HG03095 (cell line): ENCODE measurements around the gene ZC3H10.
A peak's percentile ranks its signal among the peaks of the same experiment; 100 is the strongest.
"Not testable (repeated sequence)": the region's sequence is repeated elsewhere in the genome, so short reads cannot be mapped to it uniquely, and the experiment has no call there.

Source experiments
- ATAC-seq: cut with Tn5 transposase; IDR thresholded peaks from one replicate; pipeline ENCODE4 v1.9.1; 2021; ENCODE audit warnings: moderate library complexity; ENCODE audit not compliant: unreplicated experiment

Gene ZC3H10

DNA sequence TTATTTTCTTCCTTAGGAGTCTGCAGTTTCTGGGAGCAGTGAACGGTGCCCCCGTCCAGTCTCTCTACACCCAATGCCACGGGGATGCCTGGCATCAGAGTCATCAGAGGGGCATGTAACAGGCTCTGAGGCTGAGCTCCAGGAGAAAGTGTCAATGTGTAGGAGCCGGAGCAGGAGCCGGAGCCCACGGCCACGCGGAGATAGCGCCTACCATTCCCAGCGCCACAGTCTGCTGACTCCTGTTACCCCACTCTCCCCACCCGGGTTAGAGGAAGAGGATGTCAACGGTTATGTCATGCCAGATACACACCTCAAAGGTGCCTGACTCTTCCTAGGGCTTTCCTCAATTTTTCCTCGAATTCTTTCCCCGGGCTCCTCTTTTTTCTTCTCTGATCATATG lies 17.0 kb upstream of the ZC3H10 start:
- no peak for ATAC-seq

DNA sequence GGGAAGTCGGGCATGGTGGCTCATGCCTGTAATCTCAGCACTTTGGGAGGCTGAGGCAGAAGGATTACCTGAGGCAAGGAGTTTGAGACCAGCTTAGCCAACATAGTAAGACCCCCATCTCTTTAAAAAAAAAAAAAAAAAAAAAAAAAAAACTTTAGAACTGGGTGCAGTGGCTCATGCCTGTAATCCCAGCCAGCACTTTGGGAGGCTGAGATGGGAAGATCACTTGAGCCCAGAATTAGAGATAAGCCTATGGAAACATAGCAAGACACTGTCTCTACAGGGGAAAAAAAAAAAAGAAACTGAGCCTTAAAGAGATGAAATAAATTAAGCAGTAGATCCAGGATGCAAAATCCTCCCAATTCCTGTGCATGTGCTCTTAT lies 15.4 kb upstream of the ZC3H10 start:
- no peak for ATAC-seq

DNA sequence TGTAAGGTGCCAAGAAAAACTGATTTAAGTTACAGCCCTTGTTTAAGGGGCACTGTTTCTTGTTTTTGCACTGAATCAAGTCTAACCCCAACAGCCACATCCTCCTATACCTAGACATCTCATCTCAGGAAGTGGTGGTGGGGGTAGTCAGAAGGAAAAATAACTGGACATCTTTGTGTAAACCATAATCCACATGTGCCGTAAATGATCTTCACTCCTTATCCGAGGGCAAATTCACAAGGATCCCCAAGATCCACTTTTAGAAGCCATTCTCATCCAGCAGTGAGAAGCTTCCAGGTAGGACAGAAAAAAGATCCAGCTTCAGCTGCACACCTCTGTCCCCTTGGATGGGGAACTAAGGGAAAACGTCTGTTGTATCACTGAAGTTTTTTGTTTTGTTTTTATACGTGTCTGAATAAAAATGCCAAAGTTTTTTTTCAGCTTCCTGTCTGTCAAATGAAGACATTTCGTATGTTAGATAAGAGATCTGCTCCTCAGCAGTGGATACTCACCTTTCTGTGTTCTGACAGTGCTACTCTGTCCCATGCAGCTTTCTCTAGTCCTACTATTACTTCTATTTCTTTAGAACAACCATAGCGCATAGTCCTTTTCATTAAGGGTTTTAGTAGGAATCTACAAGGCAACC lies 14.9 kb upstream of the ZC3H10 start:
- no peak for ATAC-seq

DNA sequence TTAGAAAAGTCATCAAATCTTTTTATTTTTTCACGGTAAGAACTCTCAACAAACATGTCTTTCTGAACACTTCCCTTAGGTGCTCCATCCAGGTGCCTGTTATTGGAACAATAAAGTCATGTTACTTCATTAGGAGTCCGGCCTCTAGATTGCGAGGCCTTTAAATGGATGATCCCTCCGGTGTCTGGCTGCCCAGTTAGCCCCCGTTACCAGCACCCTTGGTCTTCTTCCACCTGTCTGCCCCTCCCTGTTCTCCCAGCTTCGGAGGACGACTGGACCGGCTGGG lies 14.3 kb upstream of the ZC3H10 start:
- no peak for ATAC-seq

DNA sequence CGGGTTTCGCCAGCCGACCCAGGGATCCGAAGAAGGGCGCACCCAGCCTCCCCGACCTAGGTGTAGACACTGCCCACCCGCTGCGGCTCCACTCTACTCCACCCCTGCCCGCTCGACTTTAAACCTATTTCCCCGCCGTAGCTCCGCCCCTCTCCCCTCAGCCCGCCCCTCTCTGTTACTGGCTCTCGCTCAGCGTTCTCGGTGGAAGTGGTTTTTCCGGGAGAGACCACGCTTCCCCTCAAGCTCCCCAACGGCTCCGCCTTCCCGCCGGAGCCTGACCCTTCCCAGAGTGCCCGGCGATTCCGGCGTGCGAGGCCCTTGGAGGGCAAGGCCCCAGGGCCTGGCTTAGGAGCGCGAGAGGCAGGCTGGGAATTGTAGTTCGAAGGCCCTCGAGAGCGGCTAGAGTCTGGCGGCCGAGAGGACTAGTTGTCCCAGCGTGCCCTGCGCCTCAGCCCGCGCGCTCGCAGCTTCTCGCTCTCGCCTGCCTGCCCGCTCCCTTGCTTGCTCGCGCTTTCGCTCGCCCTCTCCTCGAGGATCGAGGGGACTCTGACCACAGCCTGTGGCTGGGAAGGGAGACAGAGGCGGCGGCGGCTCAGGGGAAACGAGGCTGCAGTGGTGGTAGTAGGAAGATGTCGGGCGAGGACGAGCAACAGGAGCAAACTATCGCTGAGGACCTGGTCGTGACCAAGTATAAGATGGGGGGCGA lies 13.8 kb upstream of the ZC3H10 start, which contains the start of gene PA2G4:
Gene PA2G4 (plus strand): TSS at position 451 of the 706 bp plus-strand sequence. CDS start 179 bp downstream, at position 630.
- peak; percentile 91 for ATAC-seq

DNA sequence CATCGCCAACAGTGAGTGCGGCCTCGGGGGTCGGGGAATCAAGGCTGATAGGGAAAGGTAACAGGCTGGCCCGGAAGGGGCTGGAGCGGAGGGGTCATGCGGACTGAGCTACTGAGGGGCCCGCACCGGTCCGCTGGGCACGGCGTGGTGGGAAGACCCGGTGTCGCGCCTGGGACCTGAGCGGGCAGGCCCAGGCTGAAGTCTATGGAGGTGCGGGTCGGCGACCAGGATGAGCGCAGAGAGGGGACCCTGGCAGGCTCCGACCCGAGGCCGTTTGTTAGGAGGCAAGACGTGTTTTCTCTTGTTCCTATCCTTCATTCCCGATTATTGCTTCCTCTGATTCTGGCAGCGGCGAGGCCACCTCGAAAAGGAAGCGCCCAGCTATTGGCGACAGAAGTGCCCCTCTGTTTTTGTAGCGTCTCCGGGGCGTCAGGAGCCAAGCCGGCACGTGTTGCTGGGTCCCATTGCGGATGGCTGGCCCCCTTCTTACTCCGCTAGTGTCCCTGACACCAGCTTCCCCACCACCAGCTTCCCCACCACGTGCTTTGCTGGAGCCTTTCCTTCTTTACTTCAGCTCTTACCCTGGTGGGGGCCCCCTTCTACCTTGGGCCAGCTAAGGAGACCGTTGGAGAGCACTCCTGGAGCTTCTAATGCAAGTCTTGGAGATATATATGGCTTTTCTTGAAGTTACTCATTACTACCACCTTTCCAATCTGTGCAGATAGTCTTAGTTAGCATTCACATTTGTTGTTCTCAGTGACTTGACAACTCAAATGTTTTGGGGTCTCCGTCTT lies 13.1 kb upstream of the ZC3H10 start:
- ATAC-seq = peak; percentile 10

DNA sequence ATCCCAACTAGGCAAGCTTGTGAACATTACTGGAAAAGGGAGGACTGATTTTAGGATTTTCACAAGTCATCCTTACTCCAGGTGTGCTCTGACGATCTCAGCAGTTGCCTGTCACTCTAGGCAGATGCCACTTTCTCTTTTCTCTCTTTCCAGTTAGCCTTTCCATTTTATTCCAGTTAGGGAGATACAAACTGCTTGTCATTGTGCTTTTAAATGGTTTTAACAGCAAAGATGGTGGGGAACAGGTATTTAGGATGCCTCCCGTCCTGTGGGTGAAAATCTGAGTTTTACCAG lies 12.5 kb upstream of the ZC3H10 start:
- no peak for ATAC-seq

DNA sequence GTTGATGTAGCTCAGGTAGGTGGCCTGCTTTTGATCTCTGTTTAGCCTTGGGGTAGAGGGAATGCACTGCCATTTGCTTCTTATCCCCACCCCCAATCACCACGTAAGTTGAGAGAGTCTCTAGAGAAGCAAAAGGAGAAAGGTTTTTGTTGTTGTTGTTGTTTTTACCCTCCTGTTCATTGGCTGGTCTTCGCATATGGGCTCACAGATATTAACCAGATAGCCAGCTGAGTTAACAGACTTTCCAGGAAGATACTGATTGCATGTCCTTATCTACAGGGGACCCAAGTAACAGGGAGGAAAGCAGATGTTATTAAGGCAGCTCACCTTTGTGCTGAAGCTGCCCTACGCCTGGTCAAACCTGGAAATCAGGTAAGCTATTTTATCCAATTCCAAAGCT lies 10.8 kb upstream of the ZC3H10 start:
- ATAC-seq = no peak

DNA sequence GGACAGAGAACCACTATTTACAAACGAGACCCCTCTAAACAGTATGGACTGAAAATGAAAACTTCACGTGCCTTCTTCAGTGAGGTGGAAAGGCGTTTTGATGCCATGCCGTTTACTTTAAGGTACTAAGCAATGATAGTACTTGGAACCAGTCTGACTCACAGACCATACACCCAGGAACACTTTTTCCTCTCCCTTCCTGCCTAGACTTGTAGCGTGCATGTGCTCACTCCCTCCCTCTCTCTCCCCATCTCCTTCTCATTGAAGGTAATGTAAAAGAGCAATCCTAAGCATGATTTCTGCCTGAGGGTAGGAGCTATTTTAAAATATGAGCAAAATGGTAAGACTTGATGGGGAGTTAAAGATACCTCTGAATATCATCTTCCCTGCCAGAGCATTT lies 7.5 kb upstream of the ZC3H10 start:
- ATAC-seq = no peak

DNA sequence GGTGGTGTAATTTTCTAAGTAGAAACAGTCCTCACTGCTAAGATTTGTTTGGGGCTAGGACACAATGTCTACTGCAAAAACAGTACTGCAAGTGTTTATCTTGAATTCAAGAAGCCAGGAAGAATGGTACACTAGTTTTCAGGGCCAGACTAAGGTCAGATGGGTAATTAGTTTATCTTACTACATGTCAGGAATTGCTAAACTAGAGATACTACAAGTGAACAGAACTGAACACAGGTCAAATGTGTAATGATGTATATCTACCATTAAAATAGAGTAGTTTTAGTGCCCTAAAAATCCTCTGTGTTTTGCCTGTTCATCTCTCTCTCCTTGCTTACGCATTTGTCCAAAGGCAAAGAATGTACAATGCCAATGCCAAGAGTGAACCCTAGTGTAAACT lies 4.0 kb upstream of the ZC3H10 start:
- ATAC-seq = no peak

DNA sequence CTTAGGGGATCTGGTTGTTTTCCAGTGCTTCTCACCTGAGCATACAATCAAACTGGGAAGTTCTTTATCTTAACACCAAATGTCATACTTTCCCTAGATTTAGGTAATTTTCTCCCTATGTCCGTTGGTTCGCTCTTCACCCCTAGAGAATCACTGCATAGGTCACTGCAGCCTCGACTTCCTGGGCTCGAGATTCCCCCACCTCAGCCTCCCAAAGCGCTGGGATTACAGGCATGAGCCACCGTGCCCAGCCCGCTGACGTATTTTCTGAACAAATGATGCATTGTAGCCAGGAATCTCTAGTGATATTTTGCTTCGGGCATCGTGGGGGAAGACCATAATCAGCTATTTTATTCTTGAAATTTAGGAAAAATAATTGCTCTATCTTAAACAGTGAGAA lies 2.7 kb upstream of the ZC3H10 start:
- no peak for ATAC-seq

DNA sequence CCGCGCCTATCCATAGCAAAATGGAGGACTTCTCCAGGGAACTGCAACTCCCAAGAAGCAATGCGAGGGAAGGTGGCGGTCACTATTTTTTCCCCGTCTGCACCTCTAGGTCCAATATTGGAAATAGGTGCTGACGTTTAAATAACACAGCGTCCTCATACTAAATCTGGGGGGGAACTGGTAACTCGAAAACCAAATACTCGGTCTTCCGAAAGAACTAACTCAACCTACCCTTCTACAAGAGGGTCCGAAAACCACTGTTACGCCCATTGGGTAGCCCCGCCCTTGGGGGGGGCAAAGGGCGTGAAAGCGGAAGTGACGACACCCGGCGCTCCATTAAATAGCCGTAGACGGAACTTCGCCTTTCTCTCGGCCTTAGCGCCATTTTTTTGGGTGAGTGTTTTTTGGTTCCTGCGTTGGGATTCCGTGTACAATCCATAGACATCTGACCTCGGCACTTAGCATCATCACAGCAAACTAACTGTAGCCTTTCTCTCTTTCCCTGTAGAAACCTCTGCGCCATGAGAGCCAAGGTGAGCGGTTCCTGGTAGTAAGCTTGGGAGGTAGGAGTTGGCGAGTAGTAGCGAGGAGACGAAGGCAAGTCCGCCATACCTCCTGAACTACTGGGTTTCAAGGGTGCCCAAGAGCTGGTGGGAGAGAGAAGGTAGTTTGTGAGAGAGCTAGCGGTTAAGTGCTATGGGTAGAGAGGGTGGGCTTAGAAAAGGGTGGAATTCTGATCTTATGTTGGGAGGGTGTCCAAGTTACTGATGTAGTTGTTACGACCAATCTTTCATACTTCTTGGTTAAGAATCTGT lies 1.6 kb upstream of the ZC3H10 start, which contains the start of gene RPL41:
Gene RPL41 (plus strand): TSS at position 367 of the 815 bp plus-strand sequence.
- ATAC-seq = peak; percentile 36

DNA sequence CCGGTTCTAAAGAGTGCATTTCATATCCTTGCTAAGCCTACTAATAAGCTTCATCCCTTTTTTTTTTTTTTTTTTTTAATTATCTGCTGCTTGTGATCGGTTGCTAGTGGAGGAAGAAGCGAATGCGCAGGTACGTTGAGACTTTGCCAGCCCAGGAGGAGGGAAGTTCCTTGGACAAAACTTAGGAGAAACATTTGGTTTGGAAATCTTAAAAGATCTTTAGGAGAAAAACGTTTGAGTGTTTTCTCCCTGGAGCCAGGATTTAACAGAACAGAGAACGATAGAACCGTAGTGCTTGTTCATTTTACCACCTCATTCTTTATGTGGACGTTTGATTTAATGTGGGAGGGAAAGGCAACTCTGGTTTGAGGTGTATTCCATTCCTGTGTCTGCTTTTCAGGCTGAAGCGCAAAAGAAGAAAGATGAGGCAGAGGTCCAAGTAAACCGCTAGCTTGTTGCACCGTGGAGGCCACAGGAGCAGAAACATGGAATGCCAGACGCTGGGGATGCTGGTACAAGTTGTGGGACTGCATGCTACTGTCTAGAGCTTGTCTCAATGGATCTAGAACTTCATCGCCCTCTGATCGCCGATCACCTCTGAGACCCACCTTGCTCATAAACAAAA lies 872 bp upstream of the ZC3H10 start:
- not testable (repeated sequence) for ATAC-seq

DNA sequence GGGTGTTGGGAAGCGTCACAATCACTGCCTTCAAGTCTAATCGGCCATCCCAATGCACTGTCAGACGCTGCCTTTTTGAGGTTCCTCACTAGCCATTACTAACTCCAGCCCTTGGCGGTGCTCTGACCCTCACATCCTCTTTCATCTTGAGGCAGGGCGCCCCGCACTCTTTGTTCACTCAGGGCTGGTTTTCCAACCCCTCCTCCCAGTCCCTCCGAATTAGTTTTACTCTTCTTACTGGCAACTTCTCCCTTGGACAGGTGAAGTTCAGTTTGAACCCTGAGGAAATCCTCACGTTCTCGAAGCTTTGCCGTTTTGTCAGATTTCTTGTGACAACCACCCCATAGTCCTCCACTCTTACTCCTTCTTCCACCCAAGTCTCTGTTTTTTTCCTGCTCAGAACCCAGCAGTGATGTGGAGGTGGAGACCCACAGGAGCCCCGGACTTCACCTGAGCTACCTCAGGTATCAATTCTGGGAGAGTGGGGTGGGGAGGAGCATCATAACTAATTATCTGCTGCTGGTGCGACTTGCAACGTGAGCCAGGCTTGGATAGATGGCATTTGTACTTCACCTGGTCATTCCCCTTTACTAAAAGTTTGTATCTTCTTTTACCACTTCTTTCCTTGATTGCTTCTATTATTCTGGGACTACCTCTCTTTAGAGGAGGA lies 757 bp downstream of the ZC3H10 start:
- ATAC-seq = no peak

DNA sequence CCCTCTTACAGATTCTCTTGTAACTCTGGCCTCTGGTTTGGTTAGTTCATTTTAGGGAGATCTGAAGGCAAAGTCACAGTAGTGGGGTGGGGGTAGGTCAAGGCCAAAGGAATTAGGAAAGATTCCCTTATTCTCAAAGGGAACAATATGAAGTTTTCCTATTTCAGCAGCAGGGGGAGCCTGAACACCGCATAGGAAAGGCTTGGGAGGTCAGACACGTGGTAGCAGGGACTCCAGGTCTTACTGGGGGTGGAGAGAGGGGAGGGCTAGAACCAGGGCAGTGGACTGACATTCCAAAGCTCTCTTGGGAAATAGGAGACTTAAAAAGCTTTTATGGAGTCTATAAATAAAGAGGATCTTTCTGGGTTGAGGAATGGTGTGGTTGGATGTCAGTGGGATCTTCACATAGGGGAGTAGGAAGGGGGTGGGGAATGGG lies 1.3 kb downstream of the ZC3H10 start:
- ATAC-seq = no peak

DNA sequence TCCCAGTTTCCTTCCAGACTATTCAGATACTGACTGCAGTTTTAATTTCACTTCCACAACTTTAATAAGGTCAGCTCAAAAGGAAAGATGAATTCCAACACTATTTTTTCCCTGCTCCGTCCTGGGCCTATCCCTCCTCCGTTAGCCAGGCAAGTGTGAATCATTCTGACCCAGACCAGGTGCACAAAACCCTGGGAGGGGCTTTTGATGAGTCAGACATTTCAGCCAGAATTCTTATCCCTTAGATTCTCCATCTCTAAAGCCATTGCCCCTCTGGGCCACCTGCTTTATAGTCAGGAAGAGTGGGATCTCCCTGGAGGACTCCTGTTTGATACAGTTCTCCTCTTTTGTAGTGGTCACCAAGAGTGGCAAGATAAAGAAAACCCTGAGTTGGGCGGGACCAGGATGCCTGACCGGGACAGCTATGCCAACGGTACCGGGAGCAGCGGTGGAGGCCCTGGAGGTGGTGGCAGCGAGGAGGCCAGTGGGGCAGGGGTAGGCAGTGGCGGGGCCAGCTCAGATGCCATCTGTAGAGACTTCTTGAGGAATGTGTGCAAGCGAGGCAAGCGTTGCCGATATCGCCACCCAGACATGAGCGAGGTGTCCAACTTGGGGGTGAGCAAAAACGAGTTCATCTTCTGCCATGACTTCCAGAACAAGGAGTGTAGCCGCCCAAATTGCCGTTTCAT lies 2.2 kb downstream of the ZC3H10 start:
- ATAC-seq = no peak

DNA sequence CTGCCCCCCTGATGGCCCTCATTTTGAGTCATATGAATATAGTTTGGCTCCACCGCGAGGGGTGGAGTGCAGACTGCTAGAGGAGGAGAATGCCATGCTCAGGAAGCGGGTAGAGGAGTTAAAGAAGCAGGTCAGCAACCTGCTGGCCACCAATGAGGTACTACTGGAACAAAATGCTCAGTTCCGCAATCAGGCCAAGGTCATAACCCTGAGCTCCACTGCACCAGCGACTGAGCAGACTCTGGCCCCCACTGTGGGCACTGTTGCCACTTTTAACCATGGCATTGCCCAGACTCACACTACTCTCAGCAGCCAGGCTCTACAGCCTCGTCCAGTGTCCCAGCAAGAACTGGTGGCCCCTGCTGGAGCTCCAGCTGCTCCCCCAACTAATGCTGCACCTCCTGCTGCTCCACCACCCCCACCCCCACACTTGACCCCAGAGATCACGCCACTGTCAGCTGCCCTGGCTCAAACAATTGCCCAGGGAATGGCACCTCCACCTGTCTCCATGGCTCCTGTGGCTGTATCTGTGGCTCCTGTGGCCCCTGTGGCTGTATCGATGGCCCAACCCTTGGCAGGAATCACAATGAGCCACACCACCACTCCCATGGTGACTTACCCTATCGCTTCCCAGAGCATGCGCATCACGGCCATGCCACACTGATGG lies 3.3 kb downstream of the ZC3H10 start:
- ATAC-seq = no peak

DNA sequence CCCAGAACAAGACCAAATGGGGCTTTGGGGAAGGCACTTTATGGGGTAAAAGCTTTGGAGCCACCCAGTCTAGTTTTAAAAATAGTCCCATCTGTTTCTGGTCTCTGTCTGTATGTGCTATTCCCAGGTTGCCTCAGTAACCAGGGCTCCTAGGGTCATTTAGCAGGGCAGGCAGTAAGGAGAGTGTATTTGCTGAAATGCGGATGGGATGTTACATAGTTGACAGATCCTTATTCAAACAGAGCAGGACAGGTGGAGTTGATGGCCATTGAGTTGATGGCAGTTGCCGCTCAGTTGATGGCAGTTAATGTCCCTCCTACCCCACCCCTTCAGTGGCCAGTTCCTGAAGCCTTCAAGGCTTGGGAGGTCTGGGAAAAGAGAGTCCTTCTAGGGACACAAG lies 4.6 kb downstream of the ZC3H10 start:
- ATAC-seq = no peak

DNA sequence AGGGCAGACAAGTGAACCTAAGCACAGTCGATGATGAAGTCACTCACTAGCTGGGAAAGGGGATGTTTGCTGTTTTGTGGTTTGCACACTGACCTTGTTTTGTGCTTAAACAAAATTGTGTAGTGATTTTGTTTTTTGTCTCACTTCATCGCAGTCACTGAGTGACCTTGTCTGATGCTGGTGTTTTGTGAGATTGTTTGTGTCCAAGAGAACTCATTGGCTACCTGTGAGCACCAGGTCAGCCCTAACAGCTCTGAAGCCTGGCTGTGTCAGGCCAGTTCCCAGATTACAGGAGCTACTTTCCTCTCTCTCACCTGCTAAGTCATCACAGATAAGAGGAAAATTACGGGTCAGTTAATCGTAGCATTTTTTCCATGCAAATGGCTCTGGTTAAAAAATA lies 6.1 kb downstream of the ZC3H10 start:
- ATAC-seq = no peak
